Muscle of leg (tissue), 16 donors: ENCODE measurements around the gene SLC4A1. TPM values are rescaled to one million over a fixed set of nuclear protein-coding genes. Genes with fewer than 3 reads are reported as not detected.
A peak's percentile ranks its signal among the peaks of the same experiment; 100 is the strongest.

Experiments
- DNase-seq: peaks from one replicate; pipeline ENCODE4 v3.0.0; 2013
- H3K27ac ChIP-seq: one replicate; pipeline ENCODE4 v1.5.1; 2013; ENCODE audit warnings: mild to moderate bottlenecking, low read length, control low read depth
- H3K27me3 ChIP-seq: one replicate; pipeline ENCODE4 v1.6.1; 2013; ENCODE audit warnings: low read length; ENCODE audit not compliant: control insufficient read depth, insufficient read depth
- H3K36me3 ChIP-seq: one replicate; pipeline ENCODE4 v1.6.1; 2013; ENCODE audit warnings: low read length; ENCODE audit not compliant: control insufficient read depth, insufficient read depth
- H3K4me1 ChIP-seq: one replicate; pipeline ENCODE4 v1.6.1; 2013; ENCODE audit warnings: low read length; ENCODE audit not compliant: control insufficient read depth, insufficient read depth
- H3K4me3 ChIP-seq: one replicate; pipeline ENCODE4 v1.5.1; 2013; ENCODE audit warnings: low read length, control low read depth
- H3K9me3 ChIP-seq: replicated peaks from 2 replicates; pipeline ENCODE4 v1.6.1; 2013; ENCODE audit warnings: low read depth, low read length; ENCODE audit not compliant: control insufficient read depth
- WGBS: methylation state at CpG from one replicate; pipeline ENCODE4 v1.1.5; 2013; ENCODE audit warnings: missing lambda C conversion rate; ENCODE audit not compliant: insufficient coverage; 5-methylcytosine and 5-hydroxymethylcytosine counted together
- long read RNA-seq, 11 donors: transcript quantifications; one replicate each; lab custom pipeline, GENCODE V29; 2026
- polyA plus RNA-seq, 8 donors: library from polyadenylated mRNA; unstranded; fragments of 120-200 nt; gene quantifications; one replicate each; pipeline versions ENCODE4 v1.2.1 to v1.2.3, GENCODE V29; 2013; ENCODE audit warnings: inconsistent platforms in 1 of 8, low replicate concordance in 1 of 8; ENCODE audit not compliant: insufficient read length in 8 of 8, insufficient read depth in 1 of 8
- total RNA-seq: library from RNA; stranded (reverse); fragments of 120-200 nt; gene quantifications from one replicate; pipeline ENCODE4 v1.2.4, GENCODE V29; 2013

SLC4A1 gene
- total RNA-seq (6.2 TPM), polyA plus RNA-seq (10 to 100 TPM in 5 of 8 donors, 1 to 10 TPM in 3; 5.2 to 20.9 (median 12.9) TPM)
- long read RNA-seq, donor 1, full-length matches to known transcripts: 1 of 1 reads
- long read RNA-seq, donor 1, partial matches to known transcripts: 0 of 1 reads
- long read RNA-seq, donor 1, other reads (novel, unspliced or antisense): 0 of 1 reads
- long read RNA-seq, donor 2: 0 reads
- long read RNA-seq, donor 3, full-length matches to known transcripts: 2 of 2 reads
- long read RNA-seq, donor 3, partial matches to known transcripts: 0 of 2 reads
- long read RNA-seq, donor 3, other reads (novel, unspliced or antisense): 0 of 2 reads
- long read RNA-seq, donor 4: 0 reads
- long read RNA-seq, donor 5: 0 reads
- long read RNA-seq, donor 6, partial matches to known transcripts: 9 of 9 reads
- long read RNA-seq, donor 6, other reads (novel, unspliced or antisense): 0 of 9 reads
- long read RNA-seq, donor 7: 0 reads
- long read RNA-seq, donor 8: 0 reads
- long read RNA-seq, donor 9, full-length matches to known transcripts: 2 of 2 reads
- long read RNA-seq, donor 9, partial matches to known transcripts: 0 of 2 reads
- long read RNA-seq, donor 9, other reads (novel, unspliced or antisense): 0 of 2 reads
- long read RNA-seq, donor 10, full-length matches to known transcripts: 1 of 1 reads
- long read RNA-seq, donor 10, partial matches to known transcripts: 0 of 1 reads
- long read RNA-seq, donor 10, other reads (novel, unspliced or antisense): 0 of 1 reads
- long read RNA-seq, donor 11, partial matches to known transcripts: 8 of 8 reads
- long read RNA-seq, donor 11, other reads (novel, unspliced or antisense): 0 of 8 reads

DNA sequence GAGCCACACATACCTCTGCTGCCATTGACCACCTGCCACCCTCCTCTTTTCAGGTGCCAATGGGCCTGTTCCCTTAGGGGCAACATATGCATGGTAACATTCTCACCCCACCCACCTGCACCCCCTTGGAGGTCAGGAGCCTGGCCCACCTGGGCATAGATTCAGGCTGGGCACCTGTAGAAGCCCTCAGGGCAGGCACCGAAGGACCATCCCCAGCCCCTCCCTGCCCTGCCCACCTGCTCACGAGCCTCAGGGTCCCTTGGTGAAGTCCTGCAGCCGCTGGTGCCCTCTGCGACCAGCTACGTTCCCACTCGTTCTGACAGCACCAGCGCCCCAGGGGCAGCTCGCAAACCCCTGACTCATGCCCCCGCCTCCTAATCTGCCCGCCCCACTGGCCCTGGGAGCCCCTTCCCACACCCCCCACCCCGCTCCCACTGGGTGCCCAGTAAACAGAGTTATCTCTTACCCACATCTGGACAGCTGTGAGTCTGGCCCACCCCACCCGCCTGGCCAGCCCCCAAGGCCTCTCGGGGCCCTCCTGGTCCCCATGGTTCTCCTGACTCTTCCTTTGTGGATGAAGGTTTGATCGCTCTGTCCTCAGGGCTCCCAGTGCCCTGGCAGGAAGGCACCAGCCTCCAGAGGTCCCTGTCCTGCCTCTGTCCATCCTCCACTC lies at the start of gene SLC4A1:
Gene SLC4A1 (minus strand): TSS at position 318 of the 673 bp plus-strand sequence. CDS start 5,269 bp downstream, outside the sequence.
- H3K4me3 ChIP-seq: no peak within 1 kb of the TSS
- H3K27ac ChIP-seq: peak within 1 kb of the TSS; percentile 91
- no peak for DNase-seq
- no peaks in the 10 kb centered on the region for H3K9me3 ChIP-seq
- WGBS: 72% methylated on average over 12 of the region's 14 CpGs
- H3K27me3 ChIP-seq: no peaks in the 10 kb centered on the region
- no peaks in the 10 kb centered on the region for H3K36me3 ChIP-seq
- H3K4me1 ChIP-seq: peaks cover 41% of the 10 kb centered on the region

DNA sequence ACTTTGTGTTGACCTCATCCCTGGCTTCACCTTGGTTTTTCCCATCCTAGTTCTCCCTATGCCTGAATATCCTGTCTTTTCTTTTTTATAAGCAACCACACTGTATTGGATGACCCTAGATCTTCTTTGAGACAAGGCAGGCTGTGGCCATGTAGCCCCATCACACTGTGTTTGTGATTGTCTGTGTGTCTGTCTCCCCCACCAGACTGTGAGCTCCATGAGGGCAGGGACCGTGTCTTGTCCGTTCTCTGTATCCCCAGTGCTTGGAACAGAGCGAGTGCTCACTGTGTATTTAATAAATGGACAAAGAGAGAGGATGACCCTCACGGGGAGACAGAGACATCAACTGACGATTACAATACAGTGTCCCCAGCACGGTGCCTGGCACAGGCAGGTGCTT lies 49.6 kb upstream of the SLC4A1 start:
- Histone ChIP-seq H3K27me3 (peaks cover 55% of the 10 kb centered on the region), H3K4me3 (no peak overlapping the region), H3K9me3 (no peaks in the 10 kb centered on the region), H3K4me1 (peaks cover 10% of the 10 kb centered on the region), H3K36me3 (peaks cover 33% of the 10 kb centered on the region), H3K27ac (no peak overlapping the region)
- WGBS: 91% methylated on average over 4 of the region's 6 CpGs
- DNase-seq: no peak

DNA sequence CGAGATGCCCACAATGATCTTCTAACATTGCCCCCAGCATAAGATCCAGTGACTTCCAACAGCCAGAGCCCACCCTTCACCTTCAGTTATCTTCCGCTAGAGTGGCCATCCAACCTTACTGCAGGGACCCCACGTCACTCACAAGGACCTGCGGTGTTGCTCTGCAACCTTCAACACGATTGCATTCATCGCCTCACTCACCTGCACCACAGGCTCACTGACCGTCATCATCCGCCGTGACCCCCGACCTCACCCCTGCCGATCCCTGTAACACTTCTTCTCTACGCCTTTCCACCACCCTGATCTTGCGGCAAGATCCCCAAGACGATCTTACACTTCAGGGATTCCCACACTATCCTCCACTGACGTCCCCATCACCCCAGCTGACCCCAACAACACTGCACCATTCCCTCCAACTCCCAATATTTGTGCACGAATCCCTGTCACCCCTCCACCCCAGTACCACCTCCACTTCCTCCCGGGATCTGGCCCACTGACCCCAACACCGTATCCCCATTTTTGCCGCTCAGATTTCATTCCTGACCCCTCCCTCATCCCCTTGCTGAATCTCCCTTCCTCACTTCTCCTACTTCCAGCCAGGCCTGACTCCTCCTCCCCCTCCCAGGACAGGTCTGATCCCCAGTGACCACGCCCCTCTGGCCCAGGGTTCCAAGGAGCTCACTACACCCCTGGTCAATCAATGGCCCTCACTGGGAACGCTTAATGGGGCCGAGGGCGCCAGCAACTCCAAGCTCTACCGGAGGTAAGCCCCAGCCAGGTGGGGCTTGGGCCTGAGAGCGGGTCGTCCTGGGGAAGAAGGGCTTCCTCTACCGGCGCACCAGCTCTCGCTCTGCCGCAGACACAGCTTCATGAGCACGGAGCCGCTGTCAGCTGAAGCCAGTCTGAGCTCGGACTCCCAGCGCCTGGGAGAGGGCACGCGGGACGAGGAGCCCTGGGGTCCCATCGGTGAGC lies 48.1 kb upstream of the SLC4A1 start:
- Histone ChIP-seq H3K36me3 (peaks cover 19% of the 10 kb centered on the region), H3K9me3 (no peaks in the 10 kb centered on the region), H3K27me3 (peaks cover 64% of the 10 kb centered on the region), H3K4me1 (peaks cover 10% of the 10 kb centered on the region), H3K4me3 (no peak overlapping the region), H3K27ac (no peak overlapping the region)
- no peak for DNase-seq
- WGBS: 3% methylated on average over 32 of the region's 38 CpGs

DNA sequence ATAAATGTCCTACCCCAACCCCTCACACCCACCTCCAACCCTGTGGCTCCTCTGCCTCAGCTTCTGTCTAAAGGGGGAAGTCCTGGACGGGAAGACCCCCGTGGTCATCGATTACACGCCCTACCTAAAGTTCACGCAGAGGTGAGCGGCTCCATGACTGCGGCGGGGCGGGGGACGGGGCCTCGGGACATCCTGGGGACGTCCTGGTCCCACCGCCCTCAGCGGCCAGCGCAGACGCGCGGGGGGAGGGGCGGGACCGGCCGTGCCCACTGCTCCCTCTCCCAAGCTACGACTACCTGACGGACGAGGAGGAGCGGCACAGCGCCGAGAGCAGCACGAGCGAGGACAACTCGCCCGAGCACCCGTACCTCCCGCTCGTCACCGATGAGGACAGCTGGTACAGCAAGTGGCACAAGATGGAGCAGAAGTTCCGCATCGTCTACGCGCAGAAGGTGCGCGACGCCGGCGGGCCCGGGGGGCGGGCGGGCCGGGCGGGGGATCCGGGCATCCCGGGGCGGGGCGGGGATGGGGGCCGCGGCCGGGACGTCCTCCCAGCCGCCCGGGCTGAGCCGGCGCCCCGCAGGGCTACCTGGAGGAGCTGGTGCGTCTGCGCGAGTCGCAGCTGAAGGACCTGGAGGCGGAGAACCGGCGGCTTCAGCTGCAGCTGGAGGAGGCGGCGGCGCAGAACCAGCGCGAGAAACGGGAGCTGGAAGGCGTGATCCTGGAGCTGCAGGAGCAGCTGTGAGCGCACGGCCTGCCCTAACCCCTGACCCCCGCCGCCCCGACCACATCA lies 47.1 kb upstream of the SLC4A1 start:
- H3K27me3 ChIP-seq: peaks cover 71% of the 10 kb centered on the region
- H3K9me3 ChIP-seq: no peaks in the 10 kb centered on the region
- no peak for DNase-seq
- no peak overlapping the region for H3K4me3 ChIP-seq
- peaks cover 10% of the 10 kb centered on the region for H3K4me1 ChIP-seq
- WGBS: under 1% methylated on average over 77 of the region's 81 CpGs
- H3K36me3 ChIP-seq: peaks cover 10% of the 10 kb centered on the region
- H3K27ac ChIP-seq: no peak overlapping the region

DNA sequence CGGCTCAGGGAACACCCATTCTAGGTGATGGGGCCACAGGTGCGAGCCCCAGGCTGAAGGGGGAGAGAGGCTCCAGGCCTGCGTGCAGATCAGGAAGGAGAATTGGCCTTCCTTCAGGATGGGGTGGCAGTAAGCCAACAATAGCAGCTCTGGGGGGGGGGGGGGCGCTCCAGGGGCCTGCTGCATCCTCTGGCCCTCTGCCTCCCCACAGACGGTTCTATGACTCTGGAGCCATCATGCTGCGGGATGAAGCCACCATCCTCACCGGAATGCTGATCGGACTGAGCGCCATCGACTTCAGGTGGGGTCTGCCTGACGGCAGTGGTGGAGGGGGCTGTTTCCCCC lies 46.6 kb upstream of the SLC4A1 start:
- no peaks in the 10 kb centered on the region for H3K9me3 ChIP-seq
- no peak for DNase-seq
- no peak overlapping the region for H3K27ac ChIP-seq
- H3K4me1 ChIP-seq: peaks cover 10% of the 10 kb centered on the region
- 33% methylated on average over 2 of the region's 11 CpGs for WGBS
- peaks cover 77% of the 10 kb centered on the region for H3K27me3 ChIP-seq
- H3K4me3 ChIP-seq: no peak overlapping the region
- H3K36me3 ChIP-seq: peaks cover 4% of the 10 kb centered on the region

DNA sequence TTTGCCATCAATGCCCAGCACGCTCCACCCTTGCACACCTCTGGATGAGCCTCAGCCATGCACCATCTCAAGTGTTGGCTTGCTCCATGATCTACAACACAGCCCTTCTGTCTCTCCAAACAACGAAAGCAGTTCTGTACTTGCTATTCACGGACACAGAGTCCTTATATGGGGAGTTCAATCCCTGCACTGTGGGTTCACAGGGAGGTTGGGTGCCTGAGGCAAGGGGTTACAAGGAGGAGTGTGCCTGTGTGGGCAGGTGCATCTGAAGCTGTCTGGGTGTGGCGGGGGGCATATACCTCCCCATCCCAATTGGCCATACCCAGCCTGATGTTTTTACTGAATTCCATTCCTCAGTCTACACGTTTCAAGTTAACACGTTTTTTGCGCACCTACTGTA lies 46.1 kb upstream of the SLC4A1 start:
- no peaks in the 10 kb centered on the region for H3K9me3 ChIP-seq
- H3K4me3 ChIP-seq: no peak overlapping the region
- 100% methylated on average over 1 of the region's 7 CpGs for WGBS
- H3K4me1 ChIP-seq: peaks cover 13% of the 10 kb centered on the region
- no peaks in the 10 kb centered on the region for H3K36me3 ChIP-seq
- peaks cover 80% of the 10 kb centered on the region for H3K27me3 ChIP-seq
- no peak for DNase-seq
- H3K27ac ChIP-seq: no peak overlapping the region

DNA sequence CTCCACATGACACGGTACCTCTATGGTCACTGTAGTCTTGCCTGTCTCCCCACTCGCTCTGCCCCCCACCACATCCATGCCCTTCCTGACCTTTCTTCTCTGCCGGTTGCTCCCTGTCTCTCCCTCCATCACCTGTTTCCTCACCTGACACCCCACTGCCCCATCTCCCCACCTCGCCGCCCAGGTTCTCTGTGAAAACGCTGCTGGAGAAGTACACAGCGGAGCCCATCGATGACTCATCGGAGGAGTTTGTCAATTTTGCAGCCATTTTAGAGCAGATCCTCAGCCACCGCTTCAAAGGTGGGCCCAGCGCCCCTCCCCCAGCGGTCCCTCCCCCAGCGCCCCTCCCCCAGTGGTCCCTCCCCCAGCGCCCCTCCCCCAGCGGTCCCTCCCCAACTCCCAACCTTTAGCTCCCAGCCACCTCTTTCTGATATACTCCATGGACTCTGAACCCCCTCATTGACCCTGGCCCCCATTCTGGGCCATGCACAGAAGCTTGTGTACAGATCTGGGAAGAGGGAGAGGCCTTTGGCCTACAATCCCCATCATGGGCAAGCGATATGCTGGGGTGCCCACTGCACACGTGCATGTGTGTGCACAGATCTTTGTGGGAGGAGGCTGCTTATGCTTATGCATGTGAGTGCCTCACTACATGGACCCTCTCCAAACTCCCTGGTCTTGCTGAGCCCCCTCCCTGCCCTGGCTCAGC lies 44.6 kb upstream of the SLC4A1 start:
- Histone ChIP-seq H3K27me3 (peaks cover 76% of the 10 kb centered on the region), H3K36me3 (no peaks in the 10 kb centered on the region)
- WGBS: 73% methylated on average over 5 of the region's 17 CpGs

DNA sequence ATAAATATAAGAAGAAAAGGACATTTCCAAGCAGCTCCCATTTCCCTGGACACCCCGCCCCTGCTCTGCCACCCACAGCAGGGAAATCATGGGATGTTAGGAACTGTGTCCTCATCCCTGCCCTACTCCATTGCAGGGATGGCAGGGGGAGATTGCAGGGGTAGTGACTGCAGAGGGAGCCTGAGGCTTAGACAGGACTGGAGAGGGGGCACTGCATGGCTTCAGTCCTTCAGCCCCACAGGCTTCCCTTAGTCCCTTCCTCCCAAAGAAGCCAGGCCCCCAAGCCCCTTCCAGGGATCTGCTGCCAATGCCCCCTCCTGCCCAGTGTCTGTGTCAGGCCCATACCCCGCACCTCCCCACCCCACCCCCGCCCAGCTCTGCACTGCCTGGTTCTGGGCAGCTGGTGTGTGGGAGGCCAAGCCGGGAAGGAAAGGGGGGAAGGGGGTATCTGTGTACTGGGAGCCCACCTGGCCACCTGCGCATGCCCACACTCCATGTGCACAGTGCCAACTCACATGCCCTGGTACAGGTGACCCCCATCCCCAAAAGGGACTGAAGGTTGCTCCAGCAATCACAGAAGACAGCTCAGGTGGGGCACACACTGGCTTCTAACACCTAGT lies 43.7 kb upstream of the SLC4A1 start:
- no peaks in the 10 kb centered on the region for H3K9me3 ChIP-seq
- no peaks in the 10 kb centered on the region for H3K36me3 ChIP-seq
- H3K4me3 ChIP-seq: no peak overlapping the region
- DNase-seq: no peak
- H3K27ac ChIP-seq: no peak overlapping the region
- H3K27me3 ChIP-seq: peaks cover 72% of the 10 kb centered on the region
- H3K4me1 ChIP-seq: peaks cover 26% of the 10 kb centered on the region
- no CpG with 5 or more reads among the region's 5 CpGs for WGBS

More for the DNA sequence above, 44.6 kb upstream of the SLC4A1 start:
- no peaks in the 10 kb centered on the region for H3K9me3 ChIP-seq
- no peak overlapping the region for H3K4me3 ChIP-seq
- peaks cover 23% of the 10 kb centered on the region for H3K4me1 ChIP-seq
- no peak overlapping the region for H3K27ac ChIP-seq
- no peak for DNase-seq
